Subcutaneous adipose tissue (tissue), 4 donors: ENCODE measurements around the gene EPSTI1. TPM values are rescaled to one million over a fixed set of nuclear protein-coding genes. Genes with fewer than 3 reads are reported as not detected.

Experiments
- CTCF ChIP-seq: fragments of 450-650 bp; IDR thresholded peaks from one replicate; pipeline ENCODE4 v1.5.1; 2016; ENCODE audit warnings: low read depth, mild to moderate bottlenecking, control low read depth, antibody characterized with exemption, moderate library complexity
- total RNA-seq, 4 donors: library from RNA; depleted of rRNA; stranded (reverse); fragments of >200 nt; gene quantifications; one replicate each; pipeline ENCODE4 v1.1.0, GENCODE V29; 2016

Gene EPSTI1
- total RNA-seq, 4 donors from 2014 or later, result 4.4 to 18.5 (median 12.0) TPM

GRCh38 chr13:42905579-42905978, 86.5 kb downstream of the EPSTI1 start:
- no peak for TF ChIP-seq CTCF

- no peak for TF ChIP-seq CTCF
These were observed 92.8 kb downstream of the EPSTI1 start for GRCh38 chr13:42899266-42899665.

- TF ChIP-seq CTCF, result no peak
These were observed 96.3 kb downstream of the EPSTI1 start for GRCh38 chr13:42895776-42896175.

- no peak for TF ChIP-seq CTCF
These were observed 97.2 kb downstream of the EPSTI1 start for GRCh38 chr13:42894765-42895243.

GRCh38 chr13:42893214-42893671, 98.8 kb downstream of the EPSTI1 start:
- TF ChIP-seq CTCF, result no peak

GRCh38 chr13:42892760-42893159, 99.3 kb downstream of the EPSTI1 start:
- TF ChIP-seq CTCF, result no peak

GRCh38 chr13:42891591-42891990, 100.5 kb downstream of the EPSTI1 start:
- TF ChIP-seq CTCF, result no peak
